HG02885 (cell line): ENCODE results near the gene CDH6.

ENCODE experiments used
- ATAC-seq: cut with Tn5 transposase; IDR thresholded peaks from one replicate; pipeline ENCODE4 v1.9.1; 2021; ENCODE audit warnings: mild to moderate bottlenecking; ENCODE audit not compliant: unreplicated experiment, poor library complexity

CDH6 gene

GRCh38 chr5:31364881-31365636 lies 171.6 kb downstream of the CDH6 start:
- ATAC-seq, result no peak

- no peak for ATAC-seq
These were observed 172.3 kb downstream of the CDH6 start for GRCh38 chr5:31365776-31366175.

GRCh38 chr5:31366941-31367340 lies 173.5 kb downstream of the CDH6 start:
- ATAC-seq, result no peak

- no peak for ATAC-seq
These were observed 178.6 kb downstream of the CDH6 start for GRCh38 chr5:31372124-31372523.

- no peak for ATAC-seq
These were observed 182.7 kb downstream of the CDH6 start for GRCh38 chr5:31375999-31376720.

- ATAC-seq, result no peak
These were observed 183.9 kb downstream of the CDH6 start for GRCh38 chr5:31377274-31377946.

GRCh38 chr5:31378136-31378535 lies 184.7 kb downstream of the CDH6 start:
- no peak for ATAC-seq
